Left ventricle myocardium inferior (tissue), 1 donor: ENCODE measurements around the gene HSDL1. TPM values are rescaled to one million over a fixed set of nuclear protein-coding genes. Genes with fewer than 3 reads are reported as not detected.

ENCODE experiments used
- DNase-seq: peaks from one replicate; pipeline ENCODE4 v3.0.0-alpha.2; 2020
- H3K27ac ChIP-seq: fragments of 200-600 bp; replicated peaks from 2 replicates; pipeline ENCODE4 v1.8.0; 2021
- H3K27me3 ChIP-seq: fragments of 200-600 bp; 2 replicates; pipeline ENCODE4 v1.8.0; 2021; ENCODE audit warnings: low read depth
- H3K36me3 ChIP-seq: fragments of 200-600 bp; 2 replicates; pipeline ENCODE4 v1.8.0; 2021
- H3K4me1 ChIP-seq: fragments of 200-600 bp; 2 replicates; pipeline ENCODE4 v1.8.0; 2021
- H3K4me3 ChIP-seq: fragments of 200-600 bp; 2 replicates; pipeline ENCODE4 v1.8.0; 2021; ENCODE audit warnings: mild to moderate bottlenecking, moderate library complexity
- H3K9me3 ChIP-seq: fragments of 200-600 bp; replicated peaks from 2 replicates; pipeline ENCODE4 v1.8.0; 2021
- intact Hi-C: fragments of 100-400 bp; cut with micrococcal nuclease; formaldehyde crosslinking; loops from one replicate; pipeline ENCODE4 v1.11.0; 2022
- total RNA-seq: library from RNA; stranded (reverse); fragmentation: NEBNext Ultra II Directional; extraction: Animal tissue kit (Norgen Biotek cat#: 25700); gene quantifications from one replicate; pipeline ENCODE4 v1.2.1, GENCODE V29; 2021
- TF ChIP-seq, protein P1 (sequence below): fragments of 200-600 bp; IDR thresholded peaks from 2 replicates; pipeline ENCODE4 v1.8.0; 2021; ENCODE audit warnings: antibody characterized with exemption, mild to moderate bottlenecking, borderline replicate concordance
- donor health status: DM: no; HTN: yes; CAD: no; lungs with severe emphysema.

Gene HSDL1
- total RNA-seq, 1 donor from 2014 or later = 23.8 TPM

GRCh38 chr16:84096447-84097005 is 48.5 kb downstream of the HSDL1 start:
- no peak overlapping the region for H3K4me3 ChIP-seq
- peaks cover 96% of the 10 kb centered on the region for H3K36me3 ChIP-seq
- peak overlapping the region; percentile 73 for H3K27ac ChIP-seq
- H3K9me3 ChIP-seq = no peaks in the 10 kb centered on the region
- no peaks in the 10 kb centered on the region for H3K27me3 ChIP-seq
- no peak for DNase-seq
- intact Hi-C loops = no loop called here
- TF ChIP-seq, protein P1, sequence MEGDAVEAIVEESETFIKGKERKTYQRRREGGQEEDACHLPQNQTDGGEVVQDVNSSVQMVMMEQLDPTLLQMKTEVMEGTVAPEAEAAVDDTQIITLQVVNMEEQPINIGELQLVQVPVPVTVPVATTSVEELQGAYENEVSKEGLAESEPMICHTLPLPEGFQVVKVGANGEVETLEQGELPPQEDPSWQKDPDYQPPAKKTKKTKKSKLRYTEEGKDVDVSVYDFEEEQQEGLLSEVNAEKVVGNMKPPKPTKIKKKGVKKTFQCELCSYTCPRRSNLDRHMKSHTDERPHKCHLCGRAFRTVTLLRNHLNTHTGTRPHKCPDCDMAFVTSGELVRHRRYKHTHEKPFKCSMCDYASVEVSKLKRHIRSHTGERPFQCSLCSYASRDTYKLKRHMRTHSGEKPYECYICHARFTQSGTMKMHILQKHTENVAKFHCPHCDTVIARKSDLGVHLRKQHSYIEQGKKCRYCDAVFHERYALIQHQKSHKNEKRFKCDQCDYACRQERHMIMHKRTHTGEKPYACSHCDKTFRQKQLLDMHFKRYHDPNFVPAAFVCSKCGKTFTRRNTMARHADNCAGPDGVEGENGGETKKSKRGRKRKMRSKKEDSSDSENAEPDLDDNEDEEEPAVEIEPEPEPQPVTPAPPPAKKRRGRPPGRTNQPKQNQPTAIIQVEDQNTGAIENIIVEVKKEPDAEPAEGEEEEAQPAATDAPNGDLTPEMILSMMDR = no peak
- peaks cover 65% of the 10 kb centered on the region for H3K4me1 ChIP-seq

DNA sequence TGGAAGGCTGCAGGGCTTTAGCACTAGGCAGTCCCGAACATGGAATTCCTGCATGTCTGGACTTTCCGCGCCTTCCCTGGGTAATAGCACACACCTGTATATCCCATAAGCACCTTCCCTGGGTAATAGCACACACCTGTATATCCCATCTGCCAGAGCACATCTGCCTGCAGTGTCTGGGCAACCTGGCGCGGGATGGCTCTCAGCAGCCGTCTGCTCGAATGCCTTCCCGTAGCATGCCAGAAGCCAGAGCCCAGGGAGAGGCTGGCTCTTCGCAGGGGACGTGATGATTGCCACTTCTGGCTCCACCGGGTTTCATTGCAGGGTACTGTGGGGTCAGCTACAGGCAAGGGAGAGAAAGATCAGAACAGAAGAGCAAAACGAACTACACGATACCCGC is 49.5 kb downstream of the HSDL1 start:
- TF ChIP-seq, protein P1 = no peak
- H3K4me1 ChIP-seq = peaks cover 62% of the 10 kb centered on the region
- intact Hi-C loops = no loop called here
- no peak overlapping the region for H3K4me3 ChIP-seq
- H3K9me3 ChIP-seq = no peaks in the 10 kb centered on the region
- DNase-seq = peak; percentile 47
- H3K27me3 ChIP-seq = no peaks in the 10 kb centered on the region
- H3K27ac ChIP-seq = peak overlapping the region; percentile 73
- peaks cover 96% of the 10 kb centered on the region for H3K36me3 ChIP-seq

DNA sequence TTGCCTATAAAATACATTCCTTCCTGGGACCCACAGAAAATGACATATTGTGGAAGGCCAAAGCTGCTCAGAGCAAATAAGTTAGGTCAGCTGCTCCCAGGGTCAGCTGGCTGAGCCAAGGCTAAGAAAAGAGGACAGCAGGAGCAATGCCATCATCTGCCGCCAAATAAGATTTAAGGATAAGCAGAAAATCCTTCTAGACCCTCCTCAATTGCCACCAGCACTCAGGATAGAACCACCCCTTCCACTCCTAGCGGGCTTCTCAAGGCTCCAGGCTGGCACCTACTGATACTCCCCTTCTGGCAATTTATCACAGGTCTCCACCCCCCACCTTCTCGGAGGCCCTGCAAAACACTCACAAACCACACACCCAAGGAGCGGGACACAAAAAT is 51.1 kb downstream of the HSDL1 start:
- TF ChIP-seq, protein P1 = no peak

DNA sequence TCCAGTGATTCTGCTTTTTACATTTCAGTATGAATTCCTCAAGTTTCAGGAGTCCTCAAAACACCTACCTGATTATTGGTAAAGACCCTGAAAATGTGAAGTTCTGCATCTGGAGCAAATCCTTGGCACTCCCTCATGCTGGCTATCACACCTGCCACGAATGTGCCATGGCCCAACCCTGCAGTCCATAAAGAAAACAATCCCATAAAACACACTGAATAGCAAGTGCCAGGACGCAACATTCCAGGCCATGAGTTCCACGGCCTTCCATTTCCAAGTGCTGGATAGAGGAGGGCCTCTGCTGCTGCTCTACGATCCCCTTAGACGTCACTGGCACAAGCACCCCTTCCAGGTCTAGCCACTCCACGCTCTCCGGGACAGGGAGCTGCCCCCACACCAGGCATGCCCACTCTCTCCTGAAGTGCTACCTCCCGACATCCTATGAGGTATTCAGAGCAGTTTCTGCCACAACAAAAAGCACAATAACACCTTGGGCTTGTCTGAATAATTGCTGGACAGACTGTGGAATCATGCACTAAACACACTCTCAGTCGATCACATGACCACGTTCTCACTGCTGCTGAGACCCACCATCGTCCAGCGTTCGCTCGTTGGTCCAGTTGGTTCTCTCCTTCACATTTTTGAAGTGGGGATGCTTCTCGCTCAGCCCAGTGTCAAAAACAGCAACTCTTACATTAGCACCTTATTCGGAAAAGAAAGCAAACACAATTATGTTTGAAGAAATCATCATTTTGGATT is 51.7 kb downstream of the HSDL1 start:
- DNase-seq = no peak
- Histone ChIP-seq H3K27me3 (no peaks in the 10 kb centered on the region), H3K4me3 (no peak overlapping the region), H3K27ac (peak overlapping the region; percentile 73), H3K9me3 (no peaks in the 10 kb centered on the region), H3K4me1 (peaks cover 70% of the 10 kb centered on the region), H3K36me3 (peaks cover 97% of the 10 kb centered on the region)
- intact Hi-C loops = no loop called here
- TF ChIP-seq, protein P1 = no peak

More for the DNA sequence above, 51.1 kb downstream of the HSDL1 start:
- intact Hi-C loops = no loop called here
- H3K36me3 ChIP-seq = peaks cover 97% of the 10 kb centered on the region
- peaks cover 64% of the 10 kb centered on the region for H3K4me1 ChIP-seq
- DNase-seq = no peak
- H3K4me3 ChIP-seq = no peak overlapping the region
- H3K27ac ChIP-seq = peak overlapping the region; percentile 73
- H3K27me3 ChIP-seq = no peaks in the 10 kb centered on the region
- no peaks in the 10 kb centered on the region for H3K9me3 ChIP-seq

DNA sequence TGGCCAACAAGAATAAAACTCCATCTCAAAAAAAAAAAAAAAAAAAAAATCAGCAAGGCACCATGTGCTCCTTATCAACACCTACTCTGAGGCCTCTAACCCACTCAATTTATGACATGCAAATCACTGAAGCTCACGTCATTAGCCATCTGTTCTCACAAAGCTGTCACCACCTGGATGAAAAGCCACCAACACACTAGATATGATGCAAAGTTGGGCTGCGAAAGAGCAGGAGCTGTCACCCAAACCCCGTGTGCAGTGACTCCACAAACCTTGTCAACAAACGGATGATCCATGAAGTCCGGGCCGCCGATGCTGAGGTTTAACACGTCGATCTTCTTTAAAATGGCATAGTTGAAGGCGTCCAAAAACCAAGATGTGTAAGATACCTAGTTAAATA is 53.5 kb downstream of the HSDL1 start:
- Histone ChIP-seq H3K27ac (peak overlapping the region; percentile 73), H3K4me3 (no peak overlapping the region), H3K36me3 (peaks cover 98% of the 10 kb centered on the region), H3K27me3 (no peaks in the 10 kb centered on the region), H3K9me3 (no peaks in the 10 kb centered on the region), H3K4me1 (peaks cover 78% of the 10 kb centered on the region)
- intact Hi-C loops = no loop called here
- DNase-seq = peak; percentile 41
- TF ChIP-seq, protein P1 = no peak
